GM21390 (cell line): ENCODE measurements around the gene LRRC18.

Experiments
- ATAC-seq: cut with Tn5 transposase; IDR thresholded peaks from one replicate; pipeline ENCODE4 v1.9.1; 2021; ENCODE audit not compliant: unreplicated experiment

Gene LRRC18

GRCh38 chr10:48913674-48914073 lies 26.0 kb downstream of the LRRC18 start:
- no peak for ATAC-seq

- ATAC-seq: no peak
These were observed 29.1 kb downstream of the LRRC18 start for GRCh38 chr10:48910548-48910947.

- ATAC-seq: peak; percentile 79
These were observed 31.9 kb downstream of the LRRC18 start for GRCh38 chr10:48907730-48908129.

DNA sequence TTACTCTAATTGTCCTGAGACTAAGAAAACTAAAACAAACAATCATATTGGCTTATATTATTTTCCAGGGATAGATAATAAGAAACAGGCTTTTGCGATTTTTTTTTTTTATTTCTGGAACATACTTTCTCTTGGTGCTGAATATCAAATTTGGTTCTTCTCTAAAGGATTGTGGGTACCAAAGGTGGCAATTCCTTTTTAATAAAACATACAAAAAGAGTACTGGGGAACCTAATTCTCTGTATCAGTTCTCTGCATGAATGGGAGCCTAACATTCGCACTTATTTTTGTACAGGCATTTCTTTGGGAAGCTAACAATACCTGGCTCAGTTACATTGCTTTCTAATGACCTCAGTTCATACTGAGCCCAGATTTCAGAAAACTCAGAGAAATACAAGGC lies 32.8 kb downstream of the LRRC18 start:
- no peak for ATAC-seq

DNA sequence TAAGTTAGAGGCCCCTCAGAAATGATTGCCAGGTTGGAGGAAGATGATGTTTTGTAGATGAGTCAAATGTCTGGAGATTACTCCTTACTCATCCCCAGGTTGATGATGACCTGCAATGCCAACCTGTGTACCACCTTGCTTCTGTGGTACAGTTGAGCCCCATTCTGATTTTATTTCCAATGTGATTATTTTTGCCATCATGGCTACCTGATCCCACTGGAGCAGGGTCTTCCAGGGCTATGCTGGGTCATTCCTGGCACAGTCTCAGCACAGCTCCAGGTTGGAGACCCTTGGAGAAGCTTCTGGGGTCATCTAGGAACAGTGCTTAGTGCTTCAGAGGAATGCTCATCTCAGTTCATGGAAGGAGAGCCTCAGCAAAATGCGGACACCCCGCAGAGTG lies 34.3 kb downstream of the LRRC18 start:
- no peak for ATAC-seq

- ATAC-seq: no peak
These were observed 34.8 kb downstream of the LRRC18 start for GRCh38 chr10:48904861-48905260.

GRCh38 chr10:48903151-48903550 lies 36.5 kb downstream of the LRRC18 start:
- ATAC-seq: no peak

- no peak for ATAC-seq
These were observed 37.5 kb downstream of the LRRC18 start for GRCh38 chr10:48902096-48902495.

GRCh38 chr10:48901319-48901718 lies 38.3 kb downstream of the LRRC18 start:
- ATAC-seq: no peak

GRCh38 chr10:48900371-48900801 lies 39.3 kb downstream of the LRRC18 start:
- ATAC-seq: no peak

DNA sequence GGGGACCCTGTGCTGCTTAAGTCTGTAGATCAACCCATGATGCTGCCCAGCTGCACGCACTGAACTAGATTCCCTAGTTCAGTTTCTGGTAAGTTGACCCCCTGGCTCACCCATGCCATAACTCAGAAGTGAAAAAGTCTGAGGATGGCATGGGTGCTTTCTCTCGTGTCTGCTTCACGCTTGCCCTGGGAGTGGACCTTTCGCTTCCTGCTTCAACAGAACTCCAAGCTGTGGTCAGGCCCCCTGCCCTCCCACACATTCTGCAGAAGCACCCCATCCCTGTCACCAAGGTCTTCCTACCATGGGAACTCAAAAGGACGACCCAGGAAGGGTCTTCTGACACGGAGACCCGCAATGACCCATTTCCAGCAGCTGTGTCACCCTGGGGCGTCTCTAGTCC lies 39.9 kb downstream of the LRRC18 start:
- ATAC-seq: no peak

DNA sequence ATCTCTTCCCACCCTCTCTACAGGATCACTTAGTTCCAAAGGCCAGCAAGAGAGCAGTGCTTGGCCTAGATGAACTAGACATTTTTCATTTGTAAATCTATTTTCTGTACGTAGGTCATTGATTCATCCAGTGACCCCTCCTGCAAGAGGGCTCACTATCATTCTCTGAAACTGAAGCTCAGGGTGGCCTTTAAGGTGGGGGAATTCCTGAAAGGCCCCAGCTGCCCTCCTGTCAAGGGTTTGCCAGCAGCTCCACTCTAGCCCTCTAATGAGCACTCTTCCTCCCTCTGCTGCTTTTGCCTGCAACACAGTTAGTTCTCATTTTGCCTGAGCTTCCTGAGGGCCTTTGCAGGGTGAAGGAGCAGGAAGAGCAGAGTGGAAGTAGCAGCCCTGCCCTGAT lies 41.2 kb downstream of the LRRC18 start:
- ATAC-seq: no peak

DNA sequence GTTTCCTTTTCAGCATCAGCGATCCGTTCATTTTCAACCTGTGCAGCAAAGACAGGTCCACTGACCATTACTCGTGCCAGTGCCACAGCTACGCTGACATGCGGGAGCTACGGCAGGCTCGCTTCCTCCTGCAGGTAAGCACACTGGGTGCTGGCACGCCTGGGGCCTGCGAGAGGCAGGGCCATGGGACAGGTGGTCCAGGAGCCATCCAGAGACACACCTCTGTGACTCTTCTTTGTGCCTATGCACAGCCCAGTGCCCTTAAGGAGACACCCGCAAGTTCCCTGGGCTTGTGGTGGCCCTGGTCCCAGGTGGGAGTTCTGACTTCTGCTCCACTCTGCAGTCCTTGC lies 42.2 kb downstream of the LRRC18 start:
- ATAC-seq: no peak

DNA sequence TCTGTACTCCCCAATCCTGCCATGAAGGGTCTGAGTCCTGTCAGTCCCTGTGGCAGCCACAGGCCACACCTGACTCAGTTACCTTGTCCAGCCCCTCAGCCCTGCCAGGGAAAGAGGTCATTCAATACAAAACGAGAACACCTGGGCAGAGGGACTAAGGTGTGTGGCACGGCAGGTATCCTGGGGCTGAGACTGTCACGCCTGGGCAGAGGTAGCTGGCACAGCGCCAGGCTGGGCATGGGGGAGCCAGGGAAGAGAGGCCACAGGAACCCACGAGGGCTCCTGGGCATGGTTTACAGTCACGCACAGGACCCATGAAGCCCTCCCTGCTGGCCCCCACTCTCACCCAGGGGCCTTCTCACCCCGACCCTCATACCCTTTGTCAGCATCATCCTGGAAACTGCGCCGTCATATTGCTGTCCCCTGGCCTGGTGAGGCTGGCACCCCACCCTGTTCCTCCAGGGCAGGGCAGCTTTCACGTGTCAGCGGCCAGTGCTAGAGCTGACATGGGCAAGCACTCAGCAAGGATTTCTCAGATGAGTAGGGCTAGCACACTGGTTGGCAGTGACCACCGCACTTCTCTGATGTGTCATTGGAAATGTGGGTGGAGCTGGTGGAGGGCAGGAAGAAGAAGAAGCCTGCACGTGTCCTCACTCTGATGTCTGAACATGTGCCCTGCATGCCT lies 42.7 kb downstream of the LRRC18 start:
- ATAC-seq: no peak

- no peak for ATAC-seq
These were observed 43.8 kb downstream of the LRRC18 start for GRCh38 chr10:48895803-48896195.

- no peak for ATAC-seq
These were observed 44.5 kb downstream of the LRRC18 start for GRCh38 chr10:48894911-48895802.

- no peak for ATAC-seq
These were observed 48.5 kb downstream of the LRRC18 start for GRCh38 chr10:48890888-48891850.

- ATAC-seq: no peak
These were observed 51.7 kb downstream of the LRRC18 start for GRCh38 chr10:48887982-48888381.

GRCh38 chr10:48885376-48885775 lies 54.3 kb downstream of the LRRC18 start:
- ATAC-seq: no peak

DNA sequence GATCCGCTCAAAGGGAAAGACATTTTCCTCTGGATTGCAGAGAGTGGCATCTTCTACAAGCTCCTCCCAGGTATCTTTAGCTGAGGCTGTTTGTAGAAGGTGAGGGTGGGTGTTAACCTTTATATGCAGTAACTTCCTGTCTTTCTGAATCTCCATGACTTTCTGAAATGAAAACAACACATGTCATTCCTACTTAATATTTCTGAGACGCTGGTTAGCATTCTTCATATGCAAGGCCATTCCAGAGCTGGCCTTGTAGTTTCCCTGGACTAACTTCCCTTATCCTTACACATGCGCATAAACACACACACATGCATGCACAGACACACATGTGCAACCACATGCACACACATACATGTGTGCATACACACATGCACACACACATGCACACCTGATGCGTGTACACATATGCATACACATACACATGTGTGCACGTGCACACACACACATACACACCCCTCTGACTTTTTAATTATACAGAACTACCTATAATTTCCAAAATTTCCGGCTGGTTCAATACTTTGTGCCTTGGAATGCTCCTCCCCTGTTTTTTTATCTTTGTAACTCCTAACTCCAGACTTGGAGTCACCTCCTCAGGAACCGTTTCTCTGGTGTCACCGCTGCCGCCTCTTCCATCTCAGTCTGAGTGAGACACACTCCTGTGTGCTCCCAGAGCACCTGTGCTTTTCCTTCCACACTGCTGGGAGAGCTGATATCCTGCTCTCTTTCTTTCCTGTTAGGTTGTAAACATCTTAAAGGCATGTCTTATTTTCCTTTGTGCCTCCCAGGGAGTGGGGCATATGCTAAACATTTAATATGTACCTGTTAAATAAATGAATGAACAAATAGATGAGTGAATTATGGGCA lies 55.2 kb downstream of the LRRC18 start:
- no peak for ATAC-seq
